SKM-1 (cell line): Measurements from ENCODE around the gene PLAC1.

Experiments
- DNase-seq: peaks from one replicate; lab custom pipeline; 2025; ENCODE audit not compliant: unreplicated experiment; lab: John Stamatoyannopoulos, UW

PLAC1 gene

GRCh38 chrX:134670134-134670924 lies 12.1 kb upstream of the PLAC1 start:
- no peak for DNase-seq

- no peak for DNase-seq
Measured at GRCh38 chrX:134669378-134670098, 11.3 kb upstream of the PLAC1 start.

GRCh38 chrX:134664202-134664601 lies 5.9 kb upstream of the PLAC1 start:
- no peak for DNase-seq

DNA sequence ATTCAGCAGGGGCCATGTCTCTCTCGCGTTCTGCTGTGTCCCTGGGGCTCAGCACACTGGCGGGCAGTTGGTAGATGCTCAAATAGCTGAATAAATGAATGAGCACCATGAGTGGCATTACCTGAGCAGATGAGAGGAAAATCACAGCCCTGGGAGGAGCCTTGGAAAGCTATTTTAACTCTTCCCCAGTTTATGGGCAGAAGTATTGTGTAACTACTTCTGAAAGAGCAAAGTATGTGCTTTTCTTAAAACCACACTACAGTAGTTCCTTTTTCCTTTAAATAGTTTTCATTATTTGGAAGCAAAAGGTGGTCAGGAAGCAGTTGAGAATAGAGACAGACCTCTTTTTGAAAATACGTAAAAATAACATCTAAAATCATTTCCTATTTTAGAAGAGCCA lies 3.0 kb upstream of the PLAC1 start:
- no peak for DNase-seq

DNA sequence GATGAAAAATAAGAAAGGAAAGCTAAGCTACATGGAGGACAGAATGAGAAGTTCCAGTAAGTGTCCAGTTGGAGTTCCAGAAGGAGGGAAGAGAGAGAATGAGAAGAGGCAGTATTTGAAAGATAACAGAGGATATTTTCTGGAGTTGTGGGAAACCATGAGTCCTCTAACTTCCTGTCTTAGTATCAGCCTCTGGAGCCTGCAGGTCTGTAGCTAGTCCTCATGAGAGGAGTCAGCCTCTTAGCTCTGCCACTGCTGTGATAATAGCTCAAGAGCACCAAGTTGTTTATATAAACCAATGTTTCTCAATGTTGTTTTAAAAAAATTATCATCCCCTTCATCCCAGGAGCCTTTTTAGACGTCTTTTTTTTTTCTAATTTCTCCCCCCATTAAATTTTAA lies 2.4 kb upstream of the PLAC1 start:
- DNase-seq = no peak

DNA sequence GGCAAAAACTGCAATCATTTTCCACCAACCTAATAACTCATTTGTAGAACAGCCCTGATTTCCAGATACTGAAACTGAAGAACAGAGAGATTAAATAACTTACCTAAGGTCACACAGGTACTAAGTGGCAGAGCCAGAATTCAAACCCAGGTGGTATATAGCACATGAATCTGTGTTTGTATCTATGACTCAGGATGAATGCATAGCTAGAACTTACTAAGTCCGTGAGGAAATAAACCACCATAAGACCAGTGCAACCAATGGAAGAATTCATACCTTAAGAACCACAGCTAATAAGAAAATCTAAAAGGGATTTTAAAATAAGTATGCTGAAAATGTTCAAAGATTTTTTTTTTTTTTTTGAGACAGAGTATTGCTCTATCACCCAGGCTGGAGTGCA lies 1.5 kb upstream of the PLAC1 start:
- DNase-seq = no peak

DNA sequence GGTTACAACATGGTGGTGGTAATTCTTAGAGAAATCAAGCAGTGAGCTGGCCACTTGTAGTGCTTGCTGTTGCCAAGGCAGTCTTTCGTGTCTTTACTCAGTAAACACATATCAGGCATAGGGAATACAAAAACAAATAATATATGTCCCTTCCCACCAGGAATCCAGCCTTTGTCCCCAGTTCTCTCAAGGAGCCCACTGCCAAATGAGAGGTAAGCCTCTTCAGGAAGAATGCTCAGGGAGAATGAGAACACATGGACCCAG lies 421 bp upstream of the PLAC1 start:
- DNase-seq = no peak

DNA sequence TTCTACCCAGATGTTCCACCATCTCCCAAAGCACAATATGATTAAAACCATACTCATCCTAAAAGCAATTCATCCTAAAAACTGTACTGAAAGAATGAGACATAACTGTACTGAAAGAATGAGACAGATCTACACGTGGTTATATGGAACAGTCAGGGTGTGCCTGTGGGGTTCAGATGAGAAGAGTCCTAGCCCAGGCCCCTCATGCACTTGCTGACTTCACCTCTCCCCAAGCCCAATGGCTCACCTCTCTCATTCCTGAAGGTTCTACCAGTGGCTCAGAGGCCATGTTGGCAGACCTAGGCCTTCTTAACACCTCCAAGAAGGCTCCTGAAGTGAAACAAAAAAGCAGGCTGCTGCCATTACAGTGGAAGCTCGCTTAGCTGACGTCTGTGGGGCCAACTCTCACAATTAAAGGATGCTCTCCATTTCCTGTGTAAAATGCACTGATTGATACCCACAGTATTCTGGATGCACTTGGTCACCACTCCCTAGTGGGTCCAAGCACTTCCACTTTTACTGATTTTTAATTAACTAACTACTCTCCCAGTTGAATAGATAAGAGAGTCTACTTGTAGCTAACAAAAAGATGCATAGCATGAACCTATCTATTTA lies 3.8 kb downstream of the PLAC1 start:
- no peak for DNase-seq

- DNase-seq = no peak
Measured at GRCh38 chrX:134653835-134654234, 4.4 kb downstream of the PLAC1 start.

GRCh38 chrX:134650701-134651100 lies 7.6 kb downstream of the PLAC1 start:
- no peak for DNase-seq

GRCh38 chrX:134649770-134650169 lies 8.5 kb downstream of the PLAC1 start:
- DNase-seq = no peak

GRCh38 chrX:134647477-134647877 lies 10.8 kb downstream of the PLAC1 start:
- no peak for DNase-seq

- no peak for DNase-seq
Measured at GRCh38 chrX:134646691-134647090, 11.6 kb downstream of the PLAC1 start.

GRCh38 chrX:134645936-134646543 lies 12.2 kb downstream of the PLAC1 start:
- no peak for DNase-seq

- no peak for DNase-seq
Measured at GRCh38 chrX:134642386-134642785, 15.9 kb downstream of the PLAC1 start.

GRCh38 chrX:134641346-134641745 lies 16.9 kb downstream of the PLAC1 start:
- no peak for DNase-seq

- no peak for DNase-seq
Measured at GRCh38 chrX:134640914-134641313, 17.4 kb downstream of the PLAC1 start.

DNA sequence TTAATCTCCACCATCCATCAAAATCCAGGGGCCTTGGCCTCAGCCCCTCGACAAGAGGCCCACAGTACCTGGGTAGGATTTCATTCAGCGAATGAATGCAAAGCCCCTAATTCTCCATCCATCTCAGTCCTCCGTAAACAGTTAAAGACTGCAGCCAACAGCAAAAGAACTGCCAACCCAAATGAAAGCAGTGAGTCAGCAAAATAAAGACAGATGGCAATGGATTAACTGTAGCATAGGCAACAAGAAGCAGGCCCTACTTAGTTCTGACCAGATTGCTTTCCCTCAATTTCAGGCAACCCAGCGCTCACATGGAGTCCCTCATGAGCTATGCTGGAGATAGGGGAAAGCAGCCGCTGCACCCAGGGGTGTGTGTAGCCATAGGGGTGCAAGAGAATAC lies 21.4 kb downstream of the PLAC1 start:
- no peak for DNase-seq

DNA sequence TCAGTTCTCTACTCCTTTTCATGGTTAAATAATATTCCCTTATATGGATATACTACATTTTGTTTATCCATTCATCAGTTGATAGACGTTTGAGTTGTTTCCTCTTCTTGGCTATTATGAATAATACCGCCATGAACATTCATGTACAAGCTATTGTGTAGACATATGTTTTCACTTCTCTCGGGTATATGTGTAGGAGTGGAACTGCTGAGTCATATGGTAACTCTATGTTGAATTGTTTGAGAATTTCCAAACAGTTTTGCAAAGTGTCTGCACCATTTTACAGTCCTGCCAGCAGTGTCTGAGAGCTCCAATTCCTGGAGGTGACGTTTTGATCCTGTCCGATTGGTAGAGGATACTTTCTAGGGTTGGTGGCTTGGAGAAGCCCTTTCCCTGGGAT lies 23.6 kb downstream of the PLAC1 start:
- DNase-seq = no peak

DNA sequence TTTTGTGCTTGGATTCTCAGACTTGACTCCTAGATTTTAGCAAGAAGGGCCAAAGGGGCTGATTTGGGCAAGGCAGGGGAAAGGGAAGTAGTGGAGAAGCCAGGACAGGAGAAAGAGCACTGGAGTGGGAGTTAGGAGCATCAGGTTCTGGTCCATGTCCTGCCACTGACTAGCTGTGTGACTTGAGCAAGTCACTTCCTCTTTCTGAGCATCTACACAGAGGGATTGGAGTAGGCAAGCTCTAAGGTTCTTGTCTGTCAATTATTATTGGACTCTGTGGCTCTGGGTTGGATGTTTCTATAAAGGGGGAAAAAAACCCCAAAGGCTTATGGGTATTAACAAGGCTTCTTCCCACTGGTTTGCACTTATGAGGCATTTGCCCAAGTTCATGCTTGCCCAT lies 24.4 kb downstream of the PLAC1 start:
- DNase-seq = no peak

GRCh38 chrX:134633394-134633793 lies 24.9 kb downstream of the PLAC1 start:
- DNase-seq = no peak

DNA sequence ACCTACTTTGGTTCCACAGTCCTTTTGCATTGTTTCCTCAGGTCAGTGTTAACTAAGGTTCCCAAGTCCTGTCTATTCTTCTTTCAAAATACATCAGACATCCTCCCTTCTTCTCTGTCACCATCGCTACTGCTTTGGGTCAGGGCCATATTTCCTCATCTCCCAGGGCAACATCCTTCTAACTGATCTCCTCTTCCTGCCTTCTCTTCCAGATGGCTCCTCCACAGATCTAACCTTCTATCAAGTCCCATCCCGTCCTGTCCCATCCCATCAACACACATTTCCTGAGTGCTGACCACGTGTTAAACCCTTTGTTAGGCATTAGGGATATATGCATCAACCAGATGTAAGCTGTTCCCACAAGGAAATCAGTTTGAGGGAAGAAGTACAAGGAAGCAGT lies 25.9 kb downstream of the PLAC1 start:
- no peak for DNase-seq
